Measurements from ENCODE around the gene FOXP1.

The FOXP1 gene

GRCh38 chr3:71095511-71096291 is 487.8 kb downstream of the FOXP1 start:
- peaks cover 2 to 3% of the 10 kb centered on the region in 2 donors for H3K36me3 ChIP-seq (ENCODE audit: control insufficient read depth in 2 of 2, insufficient read depth in 2 of 2, low read length in 2 of 2)
- H3K27ac ChIP-seq (ENCODE audit: low read depth in 2 of 2, low read length in 2 of 2) = no peak overlapping the region
- no peaks in the 10 kb centered on the region for H3K27me3 ChIP-seq (ENCODE audit: control insufficient read depth in 2 of 2, insufficient read depth in 2 of 2, low read length in 2 of 2)
- no peaks in the 10 kb centered on the region for H3K9me3 ChIP-seq (ENCODE audit: control insufficient read depth in 2 of 2, low read length in 2 of 2)
- no peak overlapping the region for H3K9ac ChIP-seq (ENCODE audit: low read depth in 1 of 2, low read length in 2 of 2)
- H3K4me1 ChIP-seq (ENCODE audit: control insufficient read depth in 2 of 2, insufficient read depth in 2 of 2, low read length in 2 of 2) = no peaks in the 10 kb centered on the region
- H3K4me3 ChIP-seq (ENCODE audit: low read length in 2 of 2) = no peak overlapping the region

DNA sequence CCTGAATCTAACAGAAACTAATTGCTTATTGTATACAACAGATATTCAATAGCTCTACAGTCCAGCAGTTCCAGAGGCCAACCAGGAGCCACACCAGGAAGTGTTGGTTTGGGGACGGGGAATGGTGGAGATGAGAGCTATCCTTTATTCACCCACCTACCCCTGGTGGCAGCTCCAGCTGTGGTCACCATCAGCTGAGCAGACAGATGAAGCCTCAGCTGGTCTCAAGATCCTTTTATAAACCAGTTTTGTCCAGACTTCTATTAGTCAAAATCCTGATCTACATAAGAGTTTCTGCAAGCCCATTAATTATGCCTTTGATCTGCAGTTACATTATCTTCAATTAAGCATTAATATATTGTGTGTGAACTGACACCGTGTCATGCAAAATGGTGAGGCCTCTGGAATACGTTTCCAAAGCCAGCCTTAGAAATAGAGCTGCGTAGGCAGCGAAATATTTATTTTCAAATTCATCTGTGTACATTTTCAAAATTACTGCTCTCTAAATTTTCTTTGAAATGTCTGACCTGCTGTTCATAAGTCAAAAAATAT is 488.8 kb downstream of the FOXP1 start:
- H3K4me1 ChIP-seq (ENCODE audit: control insufficient read depth in 2 of 2, insufficient read depth in 2 of 2, low read length in 2 of 2) = no peaks in the 10 kb centered on the region
- no peak overlapping the region for H3K4me3 ChIP-seq (ENCODE audit: low read length in 2 of 2)
- H3K9ac ChIP-seq (ENCODE audit: low read depth in 1 of 2, low read length in 2 of 2) = no peak overlapping the region
- H3K27me3 ChIP-seq (ENCODE audit: control insufficient read depth in 2 of 2, insufficient read depth in 2 of 2, low read length in 2 of 2) = no peaks in the 10 kb centered on the region
- H3K27ac ChIP-seq (ENCODE audit: low read depth in 2 of 2, low read length in 2 of 2) = no peak overlapping the region
- peaks cover 0 to 3% of the 10 kb centered on the region in 2 donors for H3K36me3 ChIP-seq (ENCODE audit: control insufficient read depth in 2 of 2, insufficient read depth in 2 of 2, low read length in 2 of 2)
- H3K9me3 ChIP-seq (ENCODE audit: control insufficient read depth in 2 of 2, low read length in 2 of 2) = no peaks in the 10 kb centered on the region

DNA sequence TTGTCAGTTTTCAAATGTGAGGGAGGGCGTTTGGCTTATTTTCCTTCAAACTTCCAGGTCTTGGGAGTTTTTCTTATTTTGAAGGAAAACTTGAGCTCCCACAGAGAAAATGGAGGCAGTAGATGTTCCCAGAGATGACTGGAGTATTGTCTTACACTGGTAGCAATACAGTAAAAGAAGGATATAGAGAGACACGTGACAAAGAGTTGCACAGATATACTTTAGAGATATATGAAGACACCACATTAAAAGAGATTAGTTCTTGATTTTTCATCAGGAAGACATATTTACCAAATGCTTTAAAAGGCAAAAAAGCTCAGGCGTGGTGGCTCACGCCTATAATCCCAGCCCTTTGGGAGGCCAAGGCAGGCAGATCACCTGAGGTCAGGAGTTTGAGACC is 490.9 kb downstream of the FOXP1 start:
- H3K36me3 ChIP-seq (ENCODE audit: control insufficient read depth in 2 of 2, insufficient read depth in 2 of 2, low read length in 2 of 2) = no peaks in the 10 kb centered on the region
- H3K27ac ChIP-seq (ENCODE audit: low read depth in 2 of 2, low read length in 2 of 2) = no peak overlapping the region
- no peaks in the 10 kb centered on the region for H3K9me3 ChIP-seq (ENCODE audit: control insufficient read depth in 2 of 2, low read length in 2 of 2)
- peaks cover 2 to 6% of the 10 kb centered on the region in 2 donors for H3K4me1 ChIP-seq (ENCODE audit: control insufficient read depth in 2 of 2, insufficient read depth in 2 of 2, low read length in 2 of 2)
- H3K27me3 ChIP-seq (ENCODE audit: control insufficient read depth in 2 of 2, insufficient read depth in 2 of 2, low read length in 2 of 2) = no peaks in the 10 kb centered on the region
- H3K4me3 ChIP-seq (ENCODE audit: low read length in 2 of 2) = no peak overlapping the region
- H3K9ac ChIP-seq (ENCODE audit: low read depth in 1 of 2, low read length in 2 of 2) = no peak overlapping the region

DNA sequence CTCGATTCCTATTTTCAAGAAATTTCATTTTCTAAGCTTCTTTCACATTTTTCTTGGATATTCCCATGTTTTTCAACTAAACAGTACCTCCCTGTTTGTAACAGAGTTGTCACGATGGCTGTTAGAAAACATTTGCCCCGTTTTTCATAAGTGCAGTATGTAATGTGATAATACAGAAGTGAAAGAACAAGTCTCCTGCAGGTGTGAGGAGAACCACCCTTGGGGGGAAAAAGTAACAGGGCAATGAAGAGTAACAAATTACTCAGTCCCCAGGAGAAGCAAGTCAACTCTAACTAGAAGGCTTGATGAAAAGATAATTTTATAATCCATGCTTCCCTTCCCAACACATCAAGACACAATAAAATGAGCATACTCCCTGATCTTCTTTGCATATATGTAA is 493.3 kb downstream of the FOXP1 start:
- H3K4me1 ChIP-seq (ENCODE audit: control insufficient read depth in 2 of 2, insufficient read depth in 2 of 2, low read length in 2 of 2) = peaks cover 5 to 6% of the 10 kb centered on the region in 2 donors
- H3K4me3 ChIP-seq (ENCODE audit: low read length in 2 of 2) = no peak overlapping the region
- no peak overlapping the region for H3K27ac ChIP-seq (ENCODE audit: low read depth in 2 of 2, low read length in 2 of 2)
- H3K9ac ChIP-seq (ENCODE audit: low read depth in 1 of 2, low read length in 2 of 2) = no peak overlapping the region
- H3K9me3 ChIP-seq (ENCODE audit: control insufficient read depth in 2 of 2, low read length in 2 of 2) = no peaks in the 10 kb centered on the region
- no peaks in the 10 kb centered on the region for H3K27me3 ChIP-seq (ENCODE audit: control insufficient read depth in 2 of 2, insufficient read depth in 2 of 2, low read length in 2 of 2)
- H3K36me3 ChIP-seq (ENCODE audit: control insufficient read depth in 2 of 2, insufficient read depth in 2 of 2, low read length in 2 of 2) = no peaks in the 10 kb centered on the region

DNA sequence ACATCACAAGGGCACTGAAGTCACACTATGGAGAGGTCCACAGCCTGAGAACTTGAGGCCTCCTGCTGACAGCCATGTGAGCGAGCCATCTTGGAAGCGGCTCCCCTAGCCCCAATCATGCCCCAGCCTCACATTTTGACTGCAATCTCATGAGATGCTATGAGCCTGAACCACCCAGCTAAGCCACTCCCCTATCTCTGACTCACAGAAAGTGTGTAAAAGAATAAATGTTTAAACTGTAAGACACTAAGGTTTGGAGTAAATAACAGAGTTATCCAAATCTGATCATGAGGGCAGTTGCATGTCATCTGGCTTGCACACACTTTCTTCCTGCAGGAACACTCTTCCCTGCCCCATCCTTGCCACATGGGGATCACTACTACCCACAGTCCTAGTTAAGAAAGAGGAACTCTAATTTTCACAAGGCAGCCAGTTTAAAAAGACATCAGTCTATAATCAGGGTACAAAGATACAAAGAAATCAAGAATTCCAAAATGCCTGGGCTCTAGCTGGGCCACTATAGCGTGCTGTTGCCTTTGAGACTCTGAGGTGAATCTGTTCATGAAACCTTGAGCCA is 494.2 kb downstream of the FOXP1 start:
- no peaks in the 10 kb centered on the region for H3K27me3 ChIP-seq (ENCODE audit: control insufficient read depth in 2 of 2, insufficient read depth in 2 of 2, low read length in 2 of 2)
- H3K4me1 ChIP-seq (ENCODE audit: control insufficient read depth in 2 of 2, insufficient read depth in 2 of 2, low read length in 2 of 2) = peaks cover 5 to 6% of the 10 kb centered on the region in 2 donors
- H3K36me3 ChIP-seq (ENCODE audit: control insufficient read depth in 2 of 2, insufficient read depth in 2 of 2, low read length in 2 of 2) = no peaks in the 10 kb centered on the region
- no peak overlapping the region for H3K4me3 ChIP-seq (ENCODE audit: low read length in 2 of 2)
- H3K9me3 ChIP-seq (ENCODE audit: control insufficient read depth in 2 of 2, low read length in 2 of 2) = no peaks in the 10 kb centered on the region
- H3K27ac ChIP-seq (ENCODE audit: low read depth in 2 of 2, low read length in 2 of 2) = no peak overlapping the region
- no peak overlapping the region for H3K9ac ChIP-seq (ENCODE audit: low read depth in 1 of 2, low read length in 2 of 2)

DNA sequence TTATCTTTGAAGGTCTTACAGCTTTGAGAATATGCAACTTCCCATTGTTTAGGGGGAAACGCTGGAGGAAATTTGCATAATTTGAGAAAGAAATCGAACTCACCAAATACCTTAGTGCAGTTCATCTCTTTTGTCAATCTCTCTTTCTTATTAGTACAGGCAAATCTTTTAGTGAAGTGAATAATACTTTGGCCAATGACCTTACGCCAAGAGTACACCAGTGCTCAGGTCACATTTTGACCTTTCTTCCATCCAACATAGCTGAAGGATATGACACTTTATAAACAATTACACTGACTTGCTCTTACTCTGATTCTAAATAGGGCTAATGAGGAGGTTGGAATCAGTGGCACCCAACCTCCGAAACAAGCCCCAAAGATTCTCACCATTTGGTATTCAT is 494.8 kb downstream of the FOXP1 start:
- Histone ChIP-seq H3K36me3 (ENCODE audit: control insufficient read depth in 2 of 2, insufficient read depth in 2 of 2, low read length in 2 of 2) (peaks cover 0 to under 1% of the 10 kb centered on the region in 2 donors), H3K27me3 (ENCODE audit: control insufficient read depth in 2 of 2, insufficient read depth in 2 of 2, low read length in 2 of 2) (no peaks in the 10 kb centered on the region), H3K4me3 (ENCODE audit: low read length in 2 of 2) (no peak overlapping the region), H3K27ac (ENCODE audit: low read depth in 2 of 2, low read length in 2 of 2) (no peak overlapping the region), H3K4me1 (ENCODE audit: control insufficient read depth in 2 of 2, insufficient read depth in 2 of 2, low read length in 2 of 2) (peaks cover 5 to 6% of the 10 kb centered on the region in 2 donors), H3K9me3 (ENCODE audit: control insufficient read depth in 2 of 2, low read length in 2 of 2) (no peaks in the 10 kb centered on the region), H3K9ac (ENCODE audit: low read depth in 1 of 2, low read length in 2 of 2) (no peak overlapping the region)

DNA sequence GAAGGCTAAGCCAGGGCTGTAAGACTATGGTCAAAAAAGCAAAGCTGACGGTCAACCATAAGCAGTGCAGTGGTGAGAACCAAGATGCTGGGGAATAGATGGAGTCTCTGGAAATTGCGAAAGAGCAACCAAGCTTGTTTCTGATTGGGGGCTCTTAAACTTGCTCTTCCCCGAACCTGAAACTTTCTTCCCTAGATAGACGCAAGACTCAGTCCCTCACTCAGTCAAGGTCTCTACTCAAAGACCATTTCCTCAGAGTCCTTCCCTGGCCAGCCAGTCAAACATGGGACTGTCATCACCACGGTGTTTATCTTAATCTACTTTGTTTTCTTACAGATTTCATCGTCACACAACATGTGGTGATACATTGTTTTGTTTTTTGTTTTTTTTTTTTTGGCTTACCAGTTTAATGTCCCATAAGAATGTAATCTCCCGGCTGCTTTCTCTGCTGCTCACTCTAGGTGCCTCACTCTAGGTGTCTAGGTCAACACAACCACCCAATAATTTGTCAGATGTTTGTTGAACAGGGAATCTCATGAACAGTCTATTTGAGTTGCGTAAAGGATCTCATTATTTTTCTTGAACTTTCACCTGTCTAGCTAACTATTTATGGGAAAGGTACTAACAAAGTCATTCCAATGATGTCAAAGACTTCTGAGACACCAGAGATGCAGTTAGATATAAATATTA is 495.4 kb downstream of the FOXP1 start:
- H3K27me3 ChIP-seq (ENCODE audit: control insufficient read depth in 2 of 2, insufficient read depth in 2 of 2, low read length in 2 of 2) = no peaks in the 10 kb centered on the region
- no peaks in the 10 kb centered on the region for H3K9me3 ChIP-seq (ENCODE audit: control insufficient read depth in 2 of 2, low read length in 2 of 2)
- H3K4me1 ChIP-seq (ENCODE audit: control insufficient read depth in 2 of 2, insufficient read depth in 2 of 2, low read length in 2 of 2) = peaks cover 5 to 6% of the 10 kb centered on the region in 2 donors
- peaks cover 0 to 2% of the 10 kb centered on the region in 2 donors for H3K36me3 ChIP-seq (ENCODE audit: control insufficient read depth in 2 of 2, insufficient read depth in 2 of 2, low read length in 2 of 2)
- H3K27ac ChIP-seq (ENCODE audit: low read depth in 2 of 2, low read length in 2 of 2) = no peak overlapping the region
- no peak overlapping the region for H3K9ac ChIP-seq (ENCODE audit: low read depth in 1 of 2, low read length in 2 of 2)
- H3K4me3 ChIP-seq (ENCODE audit: low read length in 2 of 2) = no peak overlapping the region

GRCh38 chr3:71087143-71088018 is 496.1 kb downstream of the FOXP1 start:
- peaks cover 5 to 6% of the 10 kb centered on the region in 2 donors for H3K4me1 ChIP-seq (ENCODE audit: control insufficient read depth in 2 of 2, insufficient read depth in 2 of 2, low read length in 2 of 2)
- H3K27ac ChIP-seq (ENCODE audit: low read depth in 2 of 2, low read length in 2 of 2) = peak overlapping the region in 1 of 2 donors; percentile 10
- H3K9me3 ChIP-seq (ENCODE audit: control insufficient read depth in 2 of 2, low read length in 2 of 2) = no peaks in the 10 kb centered on the region
- no peak overlapping the region for H3K4me3 ChIP-seq (ENCODE audit: low read length in 2 of 2)
- H3K36me3 ChIP-seq (ENCODE audit: control insufficient read depth in 2 of 2, insufficient read depth in 2 of 2, low read length in 2 of 2) = peaks cover 0 to 2% of the 10 kb centered on the region in 2 donors
- no peaks in the 10 kb centered on the region for H3K27me3 ChIP-seq (ENCODE audit: control insufficient read depth in 2 of 2, insufficient read depth in 2 of 2, low read length in 2 of 2)
- H3K9ac ChIP-seq (ENCODE audit: low read depth in 1 of 2, low read length in 2 of 2) = no peak overlapping the region

- Histone ChIP-seq H3K9ac (ENCODE audit: low read depth in 1 of 2, low read length in 2 of 2) (no peak overlapping the region), H3K4me1 (ENCODE audit: control insufficient read depth in 2 of 2, insufficient read depth in 2 of 2, low read length in 2 of 2) (peaks cover 5 to 6% of the 10 kb centered on the region in 2 donors), H3K36me3 (ENCODE audit: control insufficient read depth in 2 of 2, insufficient read depth in 2 of 2, low read length in 2 of 2) (peaks cover 0 to 2% of the 10 kb centered on the region in 2 donors), H3K27me3 (ENCODE audit: control insufficient read depth in 2 of 2, insufficient read depth in 2 of 2, low read length in 2 of 2) (no peaks in the 10 kb centered on the region), H3K4me3 (ENCODE audit: low read length in 2 of 2) (no peak overlapping the region), H3K27ac (ENCODE audit: low read depth in 2 of 2, low read length in 2 of 2) (peak overlapping the region in 1 of 2 donors; percentile 10), H3K9me3 (ENCODE audit: control insufficient read depth in 2 of 2, low read length in 2 of 2) (no peaks in the 10 kb centered on the region)
These were observed 496.8 kb downstream of the FOXP1 start for GRCh38 chr3:71086777-71087142.

Measured in mucosa of rectum (tissue), 2 donors.